Measurements from ENCODE around the gene DYNLRB2. TPM values are rescaled to one million over a fixed set of nuclear protein-coding genes. Genes with fewer than 3 reads are reported as not detected.

Gene DYNLRB2
- total RNA-seq, 1 experiment from 2014 or later, result not detected

DNA sequence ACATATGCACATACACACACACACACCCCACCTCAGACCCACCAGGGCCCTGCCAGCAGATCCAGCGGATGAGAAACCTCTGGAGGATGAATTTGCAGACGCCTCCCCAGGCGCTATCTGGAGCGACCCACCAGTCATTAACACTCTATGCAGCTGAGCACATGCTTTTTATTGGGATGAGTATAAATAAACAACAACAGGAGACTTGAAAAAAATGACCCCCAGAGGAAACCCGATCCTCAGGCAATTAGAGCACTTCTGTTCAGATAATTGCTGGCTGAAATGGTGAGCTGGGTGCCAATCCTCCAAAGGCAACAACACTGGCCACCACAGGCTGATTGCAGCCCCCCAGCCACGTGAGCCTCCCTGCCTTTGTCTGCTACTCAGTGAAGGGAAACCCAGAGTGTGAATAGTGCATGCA lies 32.9 kb downstream of the DYNLRB2 start:
- Mint-ChIP-seq H3K4me1 (ENCODE audit: insufficient read depth, unreplicated experiment) (peaks cover 7% of the 10 kb centered on the region), H3K36me3 (ENCODE audit: insufficient read depth, unreplicated experiment) (no peaks in the 10 kb centered on the region), H3K27ac (ENCODE audit: low read depth, unreplicated experiment) (no peak overlapping the region), H3K4me3 (ENCODE audit: unreplicated experiment) (no peak overlapping the region), H3K27me3 (ENCODE audit: insufficient read depth, unreplicated experiment) (no peaks in the 10 kb centered on the region), H3K9me3 (ENCODE audit: unreplicated experiment) (no peaks in the 10 kb centered on the region)
- no TSS peak for BruUV-seq (replicated peaks)
- intact Hi-C loops (cut with micrococcal nuclease), result no loop called here
- CTCF ChIA-PET, result interaction anchor here (0.7 kb wide), 1 partner anchor 1592 kb away, joined by 3 read pairs; no protein-coding TSS in a partner anchor
- no peak for TF ChIP-seq CTCF (IDR thresholded peaks at IDR 0.05; ENCODE audit: unreplicated experiment)
- DNase-seq (ENCODE audit: unreplicated experiment), result no peak
- POLR2A ChIA-PET, result no interaction called here

- Mint-ChIP-seq H3K4me1 (ENCODE audit: insufficient read depth, unreplicated experiment) (no peaks in the 10 kb centered on the region), H3K27me3 (ENCODE audit: insufficient read depth, unreplicated experiment) (peaks cover 10% of the 10 kb centered on the region), H3K9me3 (ENCODE audit: unreplicated experiment) (peaks cover 8% of the 10 kb centered on the region), H3K36me3 (ENCODE audit: insufficient read depth, unreplicated experiment) (no peaks in the 10 kb centered on the region), H3K4me3 (ENCODE audit: unreplicated experiment) (no peak overlapping the region), H3K27ac (ENCODE audit: low read depth, unreplicated experiment) (no peak overlapping the region)
- CTCF ChIA-PET, result no interaction called here
- intact Hi-C loops (cut with micrococcal nuclease), result no loop called here
- POLR2A ChIA-PET, result no interaction called here
- TF ChIP-seq CTCF (IDR thresholded peaks at IDR 0.05; ENCODE audit: unreplicated experiment), result no peak
- BruUV-seq (replicated peaks), result no TSS peak
- no peak for DNase-seq (ENCODE audit: unreplicated experiment)
Observed at GRCh38 chr16:80576343-80576912, 35.6 kb downstream of the DYNLRB2 start.

GRCh38 chr16:80577485-80578280 lies 36.9 kb downstream of the DYNLRB2 start:
- no peak for DNase-seq (ENCODE audit: unreplicated experiment)
- ChIA-PET POLR2A (interaction anchor here (0.7 kb wide), 1 partner anchor 84 kb away, joined by 3 read pairs; no protein-coding TSS in a partner anchor), CTCF (no interaction called here)
- Mint-ChIP-seq H3K27me3 (ENCODE audit: insufficient read depth, unreplicated experiment) (peaks cover 10% of the 10 kb centered on the region), H3K4me3 (ENCODE audit: unreplicated experiment) (no peak overlapping the region), H3K27ac (ENCODE audit: low read depth, unreplicated experiment) (no peak overlapping the region), H3K36me3 (ENCODE audit: insufficient read depth, unreplicated experiment) (no peaks in the 10 kb centered on the region), H3K9me3 (ENCODE audit: unreplicated experiment) (peaks cover 8% of the 10 kb centered on the region), H3K4me1 (ENCODE audit: insufficient read depth, unreplicated experiment) (no peaks in the 10 kb centered on the region)
- no TSS peak for BruUV-seq (replicated peaks)
- no peak for TF ChIP-seq CTCF (IDR thresholded peaks at IDR 0.05; ENCODE audit: unreplicated experiment)
- intact Hi-C loops (cut with micrococcal nuclease), result no loop called here

- no peak for TF ChIP-seq CTCF (IDR thresholded peaks at IDR 0.05; ENCODE audit: unreplicated experiment)
- Mint-ChIP-seq H3K27ac (ENCODE audit: low read depth, unreplicated experiment) (no peak overlapping the region), H3K4me3 (ENCODE audit: unreplicated experiment) (no peak overlapping the region), H3K9me3 (ENCODE audit: unreplicated experiment) (peaks cover 8% of the 10 kb centered on the region), H3K36me3 (ENCODE audit: insufficient read depth, unreplicated experiment) (no peaks in the 10 kb centered on the region), H3K27me3 (ENCODE audit: insufficient read depth, unreplicated experiment) (peaks cover 10% of the 10 kb centered on the region), H3K4me1 (ENCODE audit: insufficient read depth, unreplicated experiment) (no peaks in the 10 kb centered on the region)
- CTCF ChIA-PET, result interaction anchor here (0.5 to 1.0 kb wide), 2 partner anchors 9 to 33 kb away, joined by 3 to 4 read pairs; no protein-coding TSS in a partner anchor
- no peak for DNase-seq (ENCODE audit: unreplicated experiment)
- POLR2A ChIA-PET, result no interaction called here
- BruUV-seq (replicated peaks), result no TSS peak
- intact Hi-C loops (cut with micrococcal nuclease), result no loop called here
Observed at GRCh38 chr16:80580109-80580832, 39.5 kb downstream of the DYNLRB2 start.
